ENCODE measurements around the gene ITGB5. TPM values are rescaled to one million over a fixed set of nuclear protein-coding genes. Genes with fewer than 3 reads are reported as not detected.

ITGB5 gene
- total and polyA plus RNA-seq, 4 donors = 16.9 to 66.6 (median 48.0) TPM

DNA sequence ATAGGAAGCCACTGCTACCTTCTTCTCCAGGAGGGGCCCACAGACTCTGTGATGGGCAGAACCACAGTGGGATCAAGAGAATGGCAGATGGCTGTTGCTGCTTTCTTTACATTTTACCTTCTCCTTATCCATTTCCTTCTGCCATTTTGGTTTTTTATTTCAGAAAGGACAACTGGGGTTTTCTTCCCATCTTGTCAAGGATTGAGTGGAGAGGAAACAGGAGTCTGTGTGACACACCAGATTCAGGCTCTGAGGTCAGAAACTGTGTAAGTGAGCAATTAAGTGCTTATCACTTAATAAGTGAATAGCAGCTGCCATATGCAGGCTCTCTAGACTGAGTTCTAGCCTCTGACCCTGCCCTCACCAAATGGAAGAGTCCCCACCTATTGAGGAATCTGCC is 47.3 kb downstream of the ITGB5 start:
- Histone ChIP-seq H3K27ac (ENCODE audit: low read depth in 1 of 2, low read length in 2 of 2) (peak overlapping the region; percentile 87 to 92), H3K9ac (ENCODE audit: low read depth in 1 of 2, low read length in 2 of 2) (no peak overlapping the region), H3K9me3 (ENCODE audit: control insufficient read depth in 4 of 4, low read length in 3 of 4) (no peaks in the 10 kb centered on the region), H3K36me3 (ENCODE audit: control insufficient read depth in 4 of 4, insufficient read depth in 3 of 4, low read depth in 1 of 4, low read length in 3 of 4) (peaks cover 0 to 12% (median 6%) of the 10 kb centered on the region in 4 donors), H3K27me3 (ENCODE audit: control insufficient read depth in 4 of 4, insufficient read depth in 4 of 4, low read length in 3 of 4) (no peaks in the 10 kb centered on the region), H3K4me3 (ENCODE audit: low read depth in 1 of 3, low read length in 3 of 3) (no peak overlapping the region), H3K4me1 (ENCODE audit: control insufficient read depth in 4 of 4, insufficient read depth in 4 of 4, low read length in 3 of 4) (peaks cover 7 to 50% (median 31%) of the 10 kb centered on the region in 4 donors)
- DNase-seq (ENCODE audit: low spot score) = no peak
- TF ChIP-seq HNF4A (conservative IDR thresholded peaks at IDR 0.05) (no peak), YY1 (IDR thresholded peaks at IDR 0.05) (no peak), HNF4G (IDR thresholded peaks at IDR 0.05) (no peak), RXRA (IDR thresholded peaks at IDR 0.05) (no peak), RAD21 (IDR thresholded peaks at IDR 0.05) (no peak), NR2F2 (IDR thresholded peaks at IDR 0.05) (no peak), FOXA1 (IDR thresholded peaks at IDR 0.05) (no peak), EGR1 (IDR thresholded peaks at IDR 0.05; ENCODE audit: low read depth in 2 of 2) (no peak), SP1 (IDR thresholded peaks at IDR 0.05) (no peak), TAF1 (conservative IDR thresholded peaks at IDR 0.05) (no peak), GABPA (IDR thresholded peaks at IDR 0.05 in 1 of 2, conservative IDR thresholded peaks at IDR 0.05 in 1 of 2) (no peak)
- TF ChIP-seq, protein P1, sequence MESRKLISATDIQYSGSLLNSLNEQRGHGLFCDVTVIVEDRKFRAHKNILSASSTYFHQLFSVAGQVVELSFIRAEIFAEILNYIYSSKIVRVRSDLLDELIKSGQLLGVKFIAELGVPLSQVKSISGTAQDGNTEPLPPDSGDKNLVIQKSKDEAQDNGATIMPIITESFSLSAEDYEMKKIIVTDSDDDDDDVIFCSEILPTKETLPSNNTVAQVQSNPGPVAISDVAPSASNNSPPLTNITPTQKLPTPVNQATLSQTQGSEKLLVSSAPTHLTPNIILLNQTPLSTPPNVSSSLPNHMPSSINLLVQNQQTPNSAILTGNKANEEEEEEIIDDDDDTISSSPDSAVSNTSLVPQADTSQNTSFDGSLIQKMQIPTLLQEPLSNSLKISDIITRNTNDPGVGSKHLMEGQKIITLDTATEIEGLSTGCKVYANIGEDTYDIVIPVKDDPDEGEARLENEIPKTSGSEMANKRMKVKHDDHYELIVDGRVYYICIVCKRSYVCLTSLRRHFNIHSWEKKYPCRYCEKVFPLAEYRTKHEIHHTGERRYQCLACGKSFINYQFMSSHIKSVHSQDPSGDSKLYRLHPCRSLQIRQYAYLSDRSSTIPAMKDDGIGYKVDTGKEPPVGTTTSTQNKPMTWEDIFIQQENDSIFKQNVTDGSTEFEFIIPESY (IDR thresholded peaks at IDR 0.05) = no peak
- TF ChIP-seq, protein P2, sequence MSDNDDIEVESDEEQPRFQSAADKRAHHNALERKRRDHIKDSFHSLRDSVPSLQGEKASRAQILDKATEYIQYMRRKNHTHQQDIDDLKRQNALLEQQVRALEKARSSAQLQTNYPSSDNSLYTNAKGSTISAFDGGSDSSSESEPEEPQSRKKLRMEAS (IDR thresholded peaks at IDR 0.05) = no peak
- TF ChIP-seq, protein P3, sequence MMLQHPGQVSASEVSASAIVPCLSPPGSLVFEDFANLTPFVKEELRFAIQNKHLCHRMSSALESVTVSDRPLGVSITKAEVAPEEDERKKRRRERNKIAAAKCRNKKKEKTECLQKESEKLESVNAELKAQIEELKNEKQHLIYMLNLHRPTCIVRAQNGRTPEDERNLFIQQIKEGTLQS (IDR thresholded peaks at IDR 0.05) = no peak

DNA sequence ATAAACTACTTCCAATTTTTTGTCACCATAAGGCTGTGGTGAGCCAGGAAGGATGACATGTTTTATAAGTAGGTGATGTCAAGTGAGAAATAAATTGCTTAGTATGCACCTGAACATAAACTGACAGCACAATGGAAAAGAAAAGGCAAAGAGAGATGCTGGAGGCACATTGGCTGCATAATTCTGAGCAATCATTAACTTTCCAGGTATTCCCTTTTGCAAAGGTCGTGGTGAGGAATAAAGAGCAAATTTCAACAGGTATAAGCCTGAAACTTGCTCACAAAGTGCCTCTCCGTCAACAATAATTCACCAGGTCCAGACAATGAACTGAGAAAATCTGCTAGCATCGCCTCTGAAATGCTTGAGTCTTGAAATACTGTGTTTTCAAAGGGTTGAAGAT is 48.2 kb downstream of the ITGB5 start:
- TF ChIP-seq RAD21 (IDR thresholded peaks at IDR 0.05) (peak; percentile 57 to 60), YY1 (IDR thresholded peaks at IDR 0.05) (peak; percentile 67), RXRA (IDR thresholded peaks at IDR 0.05) (peak; percentile 76 to 86), EGR1 (IDR thresholded peaks at IDR 0.05; ENCODE audit: low read depth in 2 of 2) (peak in 1 of 2 donors; percentile 52), FOXA1 (IDR thresholded peaks at IDR 0.05) (peak; percentile 53), HNF4A (conservative IDR thresholded peaks at IDR 0.05) (peak; percentile 80 to 88), HNF4G (IDR thresholded peaks at IDR 0.05) (peak; percentile 32), FOXA2 (IDR thresholded peaks at IDR 0.05) (peak; percentile 64), SP1 (IDR thresholded peaks at IDR 0.05) (peak; percentile 93), GABPA (IDR thresholded peaks at IDR 0.05 in 1 of 2, conservative IDR thresholded peaks at IDR 0.05 in 1 of 2) (peak in 1 of 2 donors; percentile 25), JUND (IDR thresholded peaks at IDR 0.05) (peak; percentile 49 to 62), TAF1 (conservative IDR thresholded peaks at IDR 0.05) (no peak), NR2F2 (IDR thresholded peaks at IDR 0.05) (peak; percentile 14)
- TF ChIP-seq, protein P1 (IDR thresholded peaks at IDR 0.05) = peak; percentile 45
- TF ChIP-seq, protein P4, sequence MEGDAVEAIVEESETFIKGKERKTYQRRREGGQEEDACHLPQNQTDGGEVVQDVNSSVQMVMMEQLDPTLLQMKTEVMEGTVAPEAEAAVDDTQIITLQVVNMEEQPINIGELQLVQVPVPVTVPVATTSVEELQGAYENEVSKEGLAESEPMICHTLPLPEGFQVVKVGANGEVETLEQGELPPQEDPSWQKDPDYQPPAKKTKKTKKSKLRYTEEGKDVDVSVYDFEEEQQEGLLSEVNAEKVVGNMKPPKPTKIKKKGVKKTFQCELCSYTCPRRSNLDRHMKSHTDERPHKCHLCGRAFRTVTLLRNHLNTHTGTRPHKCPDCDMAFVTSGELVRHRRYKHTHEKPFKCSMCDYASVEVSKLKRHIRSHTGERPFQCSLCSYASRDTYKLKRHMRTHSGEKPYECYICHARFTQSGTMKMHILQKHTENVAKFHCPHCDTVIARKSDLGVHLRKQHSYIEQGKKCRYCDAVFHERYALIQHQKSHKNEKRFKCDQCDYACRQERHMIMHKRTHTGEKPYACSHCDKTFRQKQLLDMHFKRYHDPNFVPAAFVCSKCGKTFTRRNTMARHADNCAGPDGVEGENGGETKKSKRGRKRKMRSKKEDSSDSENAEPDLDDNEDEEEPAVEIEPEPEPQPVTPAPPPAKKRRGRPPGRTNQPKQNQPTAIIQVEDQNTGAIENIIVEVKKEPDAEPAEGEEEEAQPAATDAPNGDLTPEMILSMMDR (IDR thresholded peaks at IDR 0.05; ENCODE audit: low read depth, low read length, missing input control) = no peak
- TF ChIP-seq, protein P5, sequence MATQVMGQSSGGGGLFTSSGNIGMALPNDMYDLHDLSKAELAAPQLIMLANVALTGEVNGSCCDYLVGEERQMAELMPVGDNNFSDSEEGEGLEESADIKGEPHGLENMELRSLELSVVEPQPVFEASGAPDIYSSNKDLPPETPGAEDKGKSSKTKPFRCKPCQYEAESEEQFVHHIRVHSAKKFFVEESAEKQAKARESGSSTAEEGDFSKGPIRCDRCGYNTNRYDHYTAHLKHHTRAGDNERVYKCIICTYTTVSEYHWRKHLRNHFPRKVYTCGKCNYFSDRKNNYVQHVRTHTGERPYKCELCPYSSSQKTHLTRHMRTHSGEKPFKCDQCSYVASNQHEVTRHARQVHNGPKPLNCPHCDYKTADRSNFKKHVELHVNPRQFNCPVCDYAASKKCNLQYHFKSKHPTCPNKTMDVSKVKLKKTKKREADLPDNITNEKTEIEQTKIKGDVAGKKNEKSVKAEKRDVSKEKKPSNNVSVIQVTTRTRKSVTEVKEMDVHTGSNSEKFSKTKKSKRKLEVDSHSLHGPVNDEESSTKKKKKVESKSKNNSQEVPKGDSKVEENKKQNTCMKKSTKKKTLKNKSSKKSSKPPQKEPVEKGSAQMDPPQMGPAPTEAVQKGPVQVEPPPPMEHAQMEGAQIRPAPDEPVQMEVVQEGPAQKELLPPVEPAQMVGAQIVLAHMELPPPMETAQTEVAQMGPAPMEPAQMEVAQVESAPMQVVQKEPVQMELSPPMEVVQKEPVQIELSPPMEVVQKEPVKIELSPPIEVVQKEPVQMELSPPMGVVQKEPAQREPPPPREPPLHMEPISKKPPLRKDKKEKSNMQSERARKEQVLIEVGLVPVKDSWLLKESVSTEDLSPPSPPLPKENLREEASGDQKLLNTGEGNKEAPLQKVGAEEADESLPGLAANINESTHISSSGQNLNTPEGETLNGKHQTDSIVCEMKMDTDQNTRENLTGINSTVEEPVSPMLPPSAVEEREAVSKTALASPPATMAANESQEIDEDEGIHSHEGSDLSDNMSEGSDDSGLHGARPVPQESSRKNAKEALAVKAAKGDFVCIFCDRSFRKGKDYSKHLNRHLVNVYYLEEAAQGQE (IDR thresholded peaks at IDR 0.05) = peak; percentile 76
- TF ChIP-seq, protein P2 (IDR thresholded peaks at IDR 0.05) = peak; percentile 81
- TF ChIP-seq, protein P3 (IDR thresholded peaks at IDR 0.05) = peak; percentile 42
- H3K27me3 ChIP-seq (ENCODE audit: control insufficient read depth in 4 of 4, insufficient read depth in 4 of 4, low read length in 3 of 4) = no peaks in the 10 kb centered on the region
- no peaks in the 10 kb centered on the region for H3K9me3 ChIP-seq (ENCODE audit: control insufficient read depth in 4 of 4, low read length in 3 of 4)
- H3K9ac ChIP-seq (ENCODE audit: low read depth in 1 of 2, low read length in 2 of 2) = peak overlapping the region in 1 of 2 donors; percentile 45
- no peak for DNase-seq (ENCODE audit: low spot score)
- H3K27ac ChIP-seq (ENCODE audit: low read depth in 1 of 2, low read length in 2 of 2) = peak overlapping the region; percentile 87 to 92
- WGBS = 41% methylated on average over 3 of the region's 3 CpGs
- no peak overlapping the region for H3K4me3 ChIP-seq (ENCODE audit: low read depth in 1 of 3, low read length in 3 of 3)
- H3K4me1 ChIP-seq (ENCODE audit: control insufficient read depth in 4 of 4, insufficient read depth in 4 of 4, low read length in 3 of 4) = peaks cover 7 to 55% (median 35%) of the 10 kb centered on the region in 4 donors
- H3K36me3 ChIP-seq (ENCODE audit: control insufficient read depth in 4 of 4, insufficient read depth in 3 of 4, low read depth in 1 of 4, low read length in 3 of 4) = peaks cover 0 to 12% (median 6%) of the 10 kb centered on the region in 4 donors

All from liver (tissue), 9 donors.